Measurements from ENCODE around the gene DHRSX. TPM values are rescaled to one million over a fixed set of nuclear protein-coding genes. Genes with fewer than 3 reads are reported as not detected.
A peak's percentile ranks its signal among the peaks of the same experiment; 100 is the strongest.

The DHRSX gene
- total and polyA plus RNA-seq, 9 of the 15 experiments (the other 6 are each of a cell fraction or from before 2014, with no cell fraction given): 0.59 to 11.0 (median 6.2) TPM

DNA sequence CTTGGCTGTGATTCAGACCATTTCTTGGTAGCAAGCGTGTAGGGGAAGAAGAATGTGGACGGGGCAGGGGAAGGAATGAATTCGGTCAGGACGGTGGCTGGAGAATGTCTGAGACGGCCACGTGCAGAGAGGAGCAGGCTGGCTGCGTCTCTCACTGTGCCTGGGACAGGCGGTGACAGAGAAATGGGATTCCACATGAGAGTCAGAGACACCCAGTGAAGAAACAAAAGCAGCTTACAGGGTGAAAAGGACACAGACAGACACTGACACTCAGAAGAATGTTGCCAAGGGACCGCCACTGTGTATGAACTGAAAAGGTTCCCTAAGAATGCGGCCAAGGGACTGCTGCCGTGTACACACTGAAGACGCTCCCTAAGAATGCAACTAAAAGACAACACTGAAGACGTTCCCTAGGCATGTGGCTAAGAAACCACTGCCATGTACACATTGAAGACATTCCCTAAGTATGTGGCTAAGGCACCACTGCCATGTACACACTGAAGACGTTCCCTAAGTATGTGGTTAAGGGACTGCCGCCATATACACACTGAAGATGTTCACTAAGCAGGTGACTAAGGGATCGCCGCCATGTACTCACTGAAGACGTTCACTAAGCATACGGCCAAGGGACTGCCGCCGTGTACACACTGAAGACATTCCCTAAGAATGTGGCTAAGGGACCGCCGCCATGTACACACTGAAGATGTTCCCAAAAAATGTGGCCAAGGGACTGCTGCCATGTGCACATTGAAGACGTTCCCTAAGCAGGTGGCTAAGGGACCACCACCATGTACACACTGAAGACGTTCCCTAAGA is 49.1 kb downstream of the DHRSX start (continued):
- TF ChIP-seq PML (IDR thresholded peaks at IDR 0.05; ENCODE audit: low read length): peak; percentile 49
- no peak for TF ChIP-seq CCNT2 (IDR thresholded peaks at IDR 0.05; ENCODE audit: borderline replicate concordance, extremely low read depth, insufficient read length, low read depth, low read length)
- no peak for TF ChIP-seq NBN (IDR thresholded peaks at IDR 0.05; ENCODE audit: low read depth)
- TF ChIP-seq FIP1L1 (IDR thresholded peaks at IDR 0.05; ENCODE audit: low read depth, low read length, poor library complexity, severe bottlenecking): no peak
- no peak for TF ChIP-seq LEF1 (IDR thresholded peaks at IDR 0.05)
- TF ChIP-seq USF1 (CRISPR knock-in tag; IDR thresholded peaks at IDR 0.05): peak; percentile 53; the same call in 1 of the 2 replicates
- TF ChIP-seq, protein P1, sequence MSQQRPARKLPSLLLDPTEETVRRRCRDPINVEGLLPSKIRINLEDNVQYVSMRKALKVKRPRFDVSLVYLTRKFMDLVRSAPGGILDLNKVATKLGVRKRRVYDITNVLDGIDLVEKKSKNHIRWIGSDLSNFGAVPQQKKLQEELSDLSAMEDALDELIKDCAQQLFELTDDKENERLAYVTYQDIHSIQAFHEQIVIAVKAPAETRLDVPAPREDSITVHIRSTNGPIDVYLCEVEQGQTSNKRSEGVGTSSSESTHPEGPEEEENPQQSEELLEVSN (IDR thresholded peaks at IDR 0.05; ENCODE audit: borderline replicate concordance in 1 of 2, extremely low read depth in 1 of 2, insufficient read depth in 1 of 2, insufficient read length in 1 of 2, low read depth in 1 of 2, low read length in 1 of 2, poor library complexity in 1 of 2, severe bottlenecking in 1 of 2): peak in 1 of 2 experiments; percentile 32
- no peak for TF ChIP-seq ZNF699 (CRISPR knock-in tag; IDR thresholded peaks at IDR 0.05; ENCODE audit: insufficient replicate concordance)
- no peak for TF ChIP-seq ZNF717 (CRISPR knock-in tag; IDR thresholded peaks at IDR 0.05)
- TF ChIP-seq GABPB2 (CRISPR knock-in tag; conservative IDR thresholded peaks at IDR 0.05): no peak
- TF ChIP-seq MEIS2 (IDR thresholded peaks at IDR 0.05; ENCODE audit: partially characterized antibody): no peak
- TF ChIP-seq RHOXF2B (CRISPR knock-in tag; conservative IDR thresholded peaks at IDR 0.05): no peak
- 0 out of 2 replicates have a peak, but pooled peaks have one; percentile 49 for TF ChIP-seq SOX6 (IDR thresholded peaks at IDR 0.05)
- no peak for TF ChIP-seq NFIX (CRISPR knock-in tag; IDR thresholded peaks at IDR 0.05; ENCODE audit: low read depth)
- TF ChIP-seq CHD4 (IDR thresholded peaks at IDR 0.05; ENCODE audit: insufficient read depth, insufficient replicate concordance, low read depth, low read length, poor library complexity, severe bottlenecking): peak; percentile 75
- no peak for TF ChIP-seq IRF1 (CRISPR knock-in tag; IDR thresholded peaks at IDR 0.05; ENCODE audit: borderline replicate concordance)
- TF ChIP-seq SFPQ (IDR thresholded peaks at IDR 0.05; ENCODE audit: low read depth, low read length): no peak
- peak; percentile 7; the same call in 1 of the 2 replicates for TF ChIP-seq PHF8 (IDR thresholded peaks at IDR 0.05; ENCODE audit: borderline replicate concordance, low read length)
- no peak for TF ChIP-seq ZNF212 (CRISPR knock-in tag; IDR thresholded peaks at IDR 0.05)
- TF ChIP-seq SNIP1 (IDR thresholded peaks at IDR 0.05; ENCODE audit: low read depth): no peak
- peak; percentile 73 to 96 for TF ChIP-seq FOXA3 (CRISPR knock-in tag; conservative IDR thresholded peaks at IDR 0.05 in 1 of 2, IDR thresholded peaks at IDR 0.05 in 1 of 2)
- no peak for TF ChIP-seq ZNF384 (IDR thresholded peaks at IDR 0.05; ENCODE audit: low read depth, low read length)
- TF ChIP-seq TEAD2 (tag; IDR thresholded peaks at IDR 0.05): peak; percentile 32; the same call in 1 of the 2 replicates
